HG03175 (cell line): ENCODE measurements around the gene IL36RN.
A peak's percentile ranks its signal among the peaks of the same experiment; 100 is the strongest.
"Not testable (repeated sequence)": the region's sequence is repeated elsewhere in the genome, so short reads cannot be mapped to it uniquely, and the experiment has no call there.

Experiments used
- ATAC-seq: cut with Tn5 transposase; IDR thresholded peaks from one replicate; pipeline ENCODE4 v1.9.1; 2021; ENCODE audit warnings: mild to moderate bottlenecking, moderate library complexity; ENCODE audit not compliant: unreplicated experiment

The IL36RN gene

DNA sequence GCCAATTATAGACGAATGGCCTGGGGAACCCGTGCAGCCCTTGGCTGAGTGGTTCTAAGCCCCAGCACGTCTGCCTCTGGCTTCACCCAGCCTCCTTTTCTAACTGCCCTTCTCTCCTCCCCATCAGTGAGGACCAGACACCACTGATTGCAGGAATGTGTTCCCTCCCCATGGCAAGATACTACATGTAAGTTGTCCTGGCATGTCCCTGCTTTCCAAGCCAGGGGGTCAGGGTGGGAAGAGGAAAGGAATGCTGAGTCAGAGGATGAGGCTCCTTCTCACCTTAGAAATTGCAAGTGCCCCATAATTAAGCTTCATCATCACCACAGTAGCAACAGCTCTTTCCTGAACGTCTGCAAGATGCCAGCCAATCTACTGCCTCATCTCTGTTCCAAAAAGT, 13.6 kb downstream of the IL36RN start:
- ATAC-seq = no peak

DNA sequence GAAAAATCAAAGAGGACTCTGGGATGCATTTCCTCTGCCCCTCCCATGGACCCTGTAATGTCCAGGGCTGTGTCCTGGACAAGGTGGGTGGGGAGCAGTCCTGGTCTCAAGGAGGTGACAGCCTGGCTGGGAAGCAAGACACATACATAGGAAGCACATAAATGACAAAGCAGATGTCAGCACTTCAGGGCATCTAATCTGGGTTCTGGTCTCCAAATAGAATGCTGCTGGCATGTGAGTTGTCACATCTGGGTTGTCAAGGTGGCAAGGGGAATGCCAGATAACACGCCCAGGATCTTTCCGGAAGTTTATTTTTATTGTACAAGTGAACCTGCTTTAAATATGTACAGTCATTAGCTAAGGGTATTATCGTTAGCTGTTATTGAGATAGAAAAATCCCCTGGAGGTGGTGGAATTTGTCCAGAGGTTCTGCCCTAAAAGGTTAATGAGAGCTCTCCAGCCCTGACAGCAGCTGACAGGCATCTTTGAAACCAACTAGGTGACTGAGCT, 14.4 kb downstream of the IL36RN start:
- no peak for ATAC-seq

DNA sequence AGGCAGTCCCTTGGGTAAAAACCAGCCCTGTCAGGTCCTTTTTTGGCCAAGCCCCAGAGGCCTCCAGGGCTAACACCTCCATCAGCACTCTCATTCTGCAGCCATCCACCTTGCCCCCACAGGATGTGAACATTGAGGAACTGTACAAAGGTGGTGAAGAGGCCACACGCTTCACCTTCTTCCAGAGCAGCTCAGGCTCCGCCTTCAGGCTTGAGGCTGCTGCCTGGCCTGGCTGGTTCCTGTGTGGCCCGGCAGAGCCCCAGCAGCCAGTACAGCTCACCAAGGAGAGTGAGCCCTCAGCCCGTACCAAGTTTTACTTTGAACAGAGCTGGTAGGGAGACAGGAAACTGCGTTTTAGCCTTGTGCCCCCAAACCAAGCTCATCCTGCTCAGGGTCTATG, 16.0 kb downstream of the IL36RN start:
- no peak for ATAC-seq

DNA sequence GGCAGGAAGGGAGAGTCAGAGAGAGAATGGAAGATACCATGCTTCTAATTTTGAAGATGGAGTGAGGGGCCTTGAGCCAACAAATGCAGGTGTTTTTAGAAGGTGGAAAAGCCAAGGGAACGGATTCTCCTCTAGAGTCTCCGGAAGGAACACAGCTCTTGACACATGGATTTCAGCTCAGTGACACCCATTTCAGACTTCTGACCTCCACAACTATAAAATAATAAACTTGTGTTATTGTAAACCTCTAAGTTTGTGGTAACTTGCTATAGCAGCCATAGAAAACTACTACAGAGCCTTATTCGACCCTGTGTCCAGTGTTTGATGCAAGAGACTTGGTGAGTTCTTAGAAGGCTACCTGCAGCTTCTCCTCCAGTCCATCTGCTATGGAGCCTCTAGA, 16.6 kb downstream of the IL36RN start:
- ATAC-seq = no peak

DNA sequence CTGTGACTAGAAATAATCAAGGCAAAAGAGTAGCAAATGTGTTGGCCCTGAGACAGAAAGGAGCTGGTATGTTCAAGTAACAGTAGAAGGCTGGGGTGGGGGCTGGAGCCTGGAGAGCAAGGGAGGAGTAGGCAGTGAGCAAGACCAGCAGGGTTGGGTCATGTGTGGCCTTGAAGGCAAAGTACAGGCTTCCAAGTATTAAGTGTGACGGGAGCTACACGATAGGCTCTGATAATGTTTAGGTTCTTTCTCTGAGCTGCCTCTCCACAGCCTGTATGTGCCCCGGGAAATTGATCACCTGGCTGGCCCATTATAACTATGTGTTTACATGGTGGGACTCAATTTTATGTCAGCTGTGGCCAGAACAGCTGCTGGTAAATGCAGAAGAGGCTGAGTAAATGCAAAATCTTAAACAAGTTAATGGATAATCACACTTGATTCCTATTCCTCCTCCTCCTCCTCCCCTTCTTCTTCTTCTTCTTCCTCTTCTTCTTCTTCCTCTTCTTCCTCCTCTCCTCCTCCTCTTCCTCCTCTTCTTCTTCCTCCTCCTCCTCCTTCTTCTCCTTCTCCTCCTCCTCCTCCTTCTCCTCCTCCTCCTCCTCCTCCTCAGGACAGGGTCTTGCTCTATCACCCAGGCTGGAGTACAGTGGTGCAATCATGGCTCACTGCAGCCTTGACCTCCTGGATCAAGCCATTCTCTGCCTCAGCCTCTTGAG, 18.1 kb downstream of the IL36RN start:
- ATAC-seq = no peak

DNA sequence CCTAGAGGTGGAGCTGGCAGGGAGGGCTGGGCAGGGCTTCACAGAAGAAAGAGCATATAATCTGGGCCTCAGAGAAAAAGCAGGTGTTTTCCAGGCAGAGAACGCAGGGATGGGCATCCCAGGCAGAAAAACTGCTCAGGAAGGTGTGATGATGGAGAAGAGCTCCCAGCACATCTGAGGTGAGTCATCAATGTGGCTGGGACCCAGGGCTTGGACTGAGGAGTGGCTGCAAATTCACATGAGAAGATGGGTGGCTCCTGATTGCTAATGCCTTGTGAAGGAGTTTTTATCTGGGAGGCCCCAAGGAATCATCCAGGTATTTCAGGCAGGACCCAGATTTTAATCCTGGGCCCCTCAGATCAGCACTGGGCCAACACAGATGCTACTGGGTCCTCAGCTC, 18.9 kb downstream of the IL36RN start:
- ATAC-seq = no peak

DNA sequence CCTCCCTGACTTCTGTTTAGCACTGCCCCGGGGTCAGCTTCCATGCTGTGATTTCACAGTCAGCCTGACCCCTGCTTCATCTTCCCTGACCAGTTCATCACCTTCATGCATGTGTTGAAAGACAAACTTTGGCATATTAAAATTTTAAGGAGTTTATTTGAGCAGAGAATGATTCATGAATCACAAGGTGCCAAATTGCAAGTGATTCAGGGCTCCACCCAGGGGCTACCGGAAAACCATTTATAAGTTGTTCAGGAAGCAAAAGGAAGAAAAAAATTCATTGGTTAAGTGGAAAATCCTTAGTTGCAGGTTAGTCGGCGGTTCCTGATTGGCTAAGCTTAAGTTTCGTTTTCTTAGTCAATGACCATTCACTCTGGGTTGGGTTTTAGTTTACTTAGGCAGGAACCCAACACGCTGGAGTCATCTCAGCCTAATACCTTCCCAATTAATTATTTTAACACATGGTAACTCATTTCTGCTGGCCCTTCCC, 19.4 kb downstream of the IL36RN start:
- ATAC-seq = no peak

DNA sequence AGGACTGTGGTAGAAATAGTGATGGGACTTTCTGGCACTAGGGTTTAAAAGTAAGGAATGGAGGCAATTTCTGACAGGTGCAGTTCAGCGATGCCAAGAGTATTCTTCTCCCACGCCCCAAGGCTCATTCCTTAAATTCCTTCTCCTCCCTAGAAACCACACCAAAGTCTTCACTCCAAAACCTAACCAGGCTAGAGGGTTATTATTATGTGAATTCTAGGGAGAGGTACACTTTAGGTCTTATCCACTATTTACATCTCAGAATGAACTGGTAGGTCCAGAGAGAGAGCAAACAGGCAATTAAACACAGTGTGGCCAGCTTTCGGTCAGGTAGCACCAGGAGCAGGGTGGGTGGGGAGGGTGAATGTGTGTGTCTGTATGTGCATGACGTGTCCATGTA, 20.1 kb downstream of the IL36RN start:
- ATAC-seq = no peak

DNA sequence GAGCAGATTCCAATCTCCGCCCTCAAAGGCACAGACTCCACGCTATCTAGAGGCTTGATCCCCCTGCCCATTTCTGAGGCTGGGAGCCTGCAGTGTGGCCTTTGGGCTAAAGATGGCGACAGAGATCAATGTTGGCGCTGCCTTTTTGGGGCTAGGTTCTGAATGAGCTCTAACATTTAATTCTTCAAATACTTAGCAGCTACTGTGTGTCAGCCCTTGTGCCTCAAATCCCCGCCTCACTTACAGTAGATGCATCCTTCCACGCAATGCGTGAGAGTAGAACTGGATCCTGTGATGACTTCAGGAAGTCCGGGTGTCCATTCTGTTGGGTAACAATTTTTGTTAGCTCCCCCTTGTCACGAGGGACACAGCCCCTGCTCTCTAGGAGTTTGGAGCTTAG, 21.1 kb downstream of the IL36RN start:
- ATAC-seq = peak; percentile 47

DNA sequence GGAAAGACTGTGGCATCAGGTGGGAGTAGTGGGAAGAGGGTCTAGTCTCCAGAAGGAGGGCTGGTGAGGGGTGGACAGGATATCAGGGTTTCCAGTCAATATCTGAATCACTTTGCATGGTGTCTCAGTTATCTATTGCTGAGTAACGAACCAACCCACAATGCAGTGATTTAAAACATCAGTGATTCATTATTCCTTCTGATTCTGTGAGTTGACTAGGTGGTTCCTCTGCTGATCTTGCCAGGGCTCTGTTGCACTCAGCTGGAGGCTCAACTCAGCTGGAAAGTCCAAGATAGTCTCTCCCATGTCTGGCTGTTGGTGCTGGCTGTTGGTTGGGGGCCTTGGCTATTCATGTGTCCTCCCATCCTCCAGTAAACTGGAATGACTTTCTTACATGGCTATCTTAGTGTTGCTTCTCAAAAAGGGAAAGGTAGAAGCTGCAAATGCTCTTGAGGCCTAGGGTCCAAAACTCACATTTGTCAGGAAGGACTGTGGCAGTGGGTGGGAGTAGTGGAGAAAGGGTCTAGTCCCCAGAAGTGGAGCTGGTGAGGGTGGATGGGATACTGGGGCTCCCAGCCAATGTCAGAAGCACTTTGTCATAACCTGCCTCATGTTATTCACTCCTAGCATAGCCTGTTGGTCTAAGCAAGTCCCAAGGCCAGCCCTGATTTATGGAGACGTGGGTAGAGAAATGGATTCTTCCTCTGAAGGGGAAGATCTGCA, 22.7 kb downstream of the IL36RN start:
- ATAC-seq = no peak

DNA sequence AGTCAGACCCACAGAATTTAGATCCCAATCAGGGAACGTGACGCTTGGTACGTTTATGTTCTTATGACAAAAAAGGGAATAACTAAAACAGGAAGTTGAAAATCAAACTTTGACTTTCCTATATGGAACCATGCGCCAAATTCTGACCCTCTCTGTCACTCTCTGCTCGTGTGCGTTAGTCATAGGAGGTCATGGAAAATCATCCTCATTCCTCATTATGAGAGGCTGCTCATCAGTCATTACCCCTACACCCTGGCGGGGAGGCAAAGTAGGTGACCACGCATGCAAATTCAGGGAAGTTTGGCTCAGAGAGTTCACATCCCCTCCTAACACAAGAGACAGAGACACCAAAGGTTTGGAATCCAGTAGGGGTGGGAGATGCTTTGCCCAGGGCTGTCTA, 24.3 kb downstream of the IL36RN start:
- ATAC-seq = no peak

DNA sequence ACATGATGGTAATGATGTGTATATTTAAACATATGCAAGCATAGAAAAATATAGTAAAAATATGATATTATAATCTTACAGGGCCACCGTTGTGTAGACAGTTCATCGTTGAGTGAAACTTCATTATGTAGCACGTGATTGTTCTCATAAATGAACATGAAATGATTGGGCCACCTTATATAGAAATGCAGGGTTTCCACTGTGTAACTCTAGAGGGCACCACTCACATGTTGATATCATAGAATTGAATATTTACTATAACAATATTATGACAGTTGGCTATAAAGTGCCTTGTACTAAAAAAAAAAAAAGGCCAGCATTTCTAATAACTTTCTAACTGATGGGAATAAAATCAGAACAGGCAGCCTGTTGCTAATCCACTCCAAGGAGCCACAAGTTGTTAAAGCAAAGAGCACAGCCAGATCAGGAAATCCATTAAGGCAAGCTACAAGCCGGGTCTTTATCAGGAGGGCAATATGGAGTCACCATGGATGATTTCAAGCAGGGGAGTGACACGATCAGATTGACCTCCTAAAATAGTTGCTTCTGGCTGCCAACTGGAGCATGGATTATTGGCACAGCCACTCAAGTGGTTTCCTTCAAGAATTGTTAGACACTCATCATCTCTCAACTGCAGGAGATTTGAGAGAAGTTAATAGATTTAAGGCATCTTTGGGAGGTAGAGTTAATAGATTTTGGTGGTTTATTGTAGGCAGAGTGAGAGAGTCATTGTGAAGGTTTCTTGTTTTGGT, 25.4 kb downstream of the IL36RN start:
- no peak for ATAC-seq

DNA sequence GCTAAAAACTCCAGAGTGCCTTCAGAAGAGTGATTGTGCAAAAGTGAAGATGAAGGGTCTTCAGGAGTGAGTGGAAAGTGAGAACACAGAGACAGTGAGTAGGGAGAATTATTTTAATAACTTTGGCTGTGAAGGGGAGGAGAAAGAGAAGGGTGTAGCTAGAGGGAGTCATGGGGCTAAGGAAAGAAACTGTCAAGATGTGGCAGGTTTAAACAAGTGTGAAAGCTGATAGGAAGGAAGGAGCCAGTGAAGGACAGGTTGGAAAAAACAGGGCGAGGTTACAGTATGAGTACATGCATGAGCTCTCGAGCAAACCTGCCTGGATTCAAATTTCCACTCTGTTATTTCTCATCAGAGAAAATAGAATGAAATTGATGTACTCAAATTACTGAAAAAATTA, 26.5 kb downstream of the IL36RN start:
- no peak for ATAC-seq

DNA sequence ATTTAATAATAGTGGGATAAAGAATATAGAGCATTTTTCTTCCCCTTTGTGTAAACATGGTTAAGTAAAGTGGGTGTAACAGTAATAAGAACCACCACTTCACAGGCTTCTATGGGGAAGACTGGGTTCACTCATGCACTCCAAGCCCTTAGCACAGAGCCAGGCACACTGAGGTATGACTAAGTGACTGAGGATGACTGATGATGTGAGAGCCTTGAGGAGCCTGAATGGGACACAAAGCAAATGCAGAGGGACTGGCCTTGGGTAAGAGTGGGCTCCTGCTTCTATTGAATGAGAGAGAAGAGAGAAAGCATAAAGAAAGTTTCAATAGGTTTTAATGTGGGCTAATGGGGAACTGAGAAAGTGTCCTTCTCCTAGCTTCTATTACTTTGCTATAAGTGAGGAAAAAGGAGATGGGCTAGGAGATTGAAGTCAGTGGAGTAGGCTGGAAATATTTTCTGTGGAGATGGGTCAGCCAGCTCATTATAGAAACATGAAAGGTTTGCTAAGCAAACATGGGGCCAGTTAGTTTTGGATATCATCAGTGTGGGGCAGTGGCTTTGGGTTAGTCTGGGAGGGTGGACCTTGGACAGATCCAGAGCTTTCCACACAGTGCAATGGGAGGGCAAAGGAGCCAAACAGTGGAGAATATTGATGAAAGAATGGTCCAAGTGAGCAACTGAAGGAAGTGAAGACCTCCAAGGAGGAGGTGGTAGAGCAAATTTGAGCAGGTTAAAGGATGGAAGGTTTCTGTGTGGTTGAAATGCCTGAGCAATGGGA, 29.4 kb downstream of the IL36RN start:
- no peak for ATAC-seq

DNA sequence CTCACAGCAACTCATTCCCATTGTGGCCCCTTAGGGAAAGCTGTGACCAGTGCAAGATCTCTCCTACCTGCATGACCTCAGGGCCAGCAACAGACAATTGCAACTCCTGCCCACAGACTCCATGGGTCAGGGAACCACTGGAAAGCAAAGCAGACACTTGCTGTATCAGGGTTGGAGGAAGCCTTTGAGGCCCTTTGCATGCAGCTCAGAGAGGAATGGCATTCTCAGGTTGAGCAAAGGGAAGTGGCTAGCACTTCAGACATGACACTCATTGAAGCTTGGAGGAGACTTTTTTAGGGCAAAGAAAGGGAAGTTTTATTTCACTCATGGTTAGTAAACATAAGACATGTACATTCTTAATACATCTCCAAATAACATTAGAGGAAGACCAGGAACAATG, 30.9 kb downstream of the IL36RN start:
- no peak for ATAC-seq

DNA sequence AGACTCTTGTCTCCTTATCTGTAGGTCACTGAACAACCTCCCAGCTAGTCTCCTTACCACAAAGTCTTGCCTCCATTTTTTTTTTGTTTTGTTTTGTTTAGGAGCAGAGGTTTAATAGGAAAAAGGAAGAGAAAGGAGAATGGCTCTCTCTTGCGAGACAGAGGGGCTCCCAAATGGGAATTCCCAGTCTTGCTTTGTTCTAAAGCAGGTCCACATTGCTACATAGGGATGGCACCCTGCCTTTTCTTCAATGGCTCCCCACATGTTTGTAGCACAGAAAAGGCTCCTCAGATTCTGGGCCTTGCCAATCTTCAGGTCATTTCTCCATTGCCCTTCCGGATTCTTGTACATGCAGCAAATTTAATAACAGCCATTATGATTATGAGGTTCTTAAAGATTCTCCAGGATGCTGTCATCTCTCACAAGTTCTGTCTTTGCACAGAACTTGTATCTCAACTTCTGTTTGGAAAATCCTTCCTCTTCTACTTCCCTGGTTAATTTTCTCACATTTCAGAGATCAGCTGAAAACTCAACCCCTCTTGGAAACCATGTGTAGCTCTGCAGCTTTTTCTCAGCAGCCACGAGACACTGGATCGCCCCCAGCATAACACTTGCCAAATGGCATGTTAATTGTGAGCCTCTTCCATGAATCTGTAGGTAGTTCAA, 32.4 kb downstream of the IL36RN start:
- ATAC-seq = no peak

DNA sequence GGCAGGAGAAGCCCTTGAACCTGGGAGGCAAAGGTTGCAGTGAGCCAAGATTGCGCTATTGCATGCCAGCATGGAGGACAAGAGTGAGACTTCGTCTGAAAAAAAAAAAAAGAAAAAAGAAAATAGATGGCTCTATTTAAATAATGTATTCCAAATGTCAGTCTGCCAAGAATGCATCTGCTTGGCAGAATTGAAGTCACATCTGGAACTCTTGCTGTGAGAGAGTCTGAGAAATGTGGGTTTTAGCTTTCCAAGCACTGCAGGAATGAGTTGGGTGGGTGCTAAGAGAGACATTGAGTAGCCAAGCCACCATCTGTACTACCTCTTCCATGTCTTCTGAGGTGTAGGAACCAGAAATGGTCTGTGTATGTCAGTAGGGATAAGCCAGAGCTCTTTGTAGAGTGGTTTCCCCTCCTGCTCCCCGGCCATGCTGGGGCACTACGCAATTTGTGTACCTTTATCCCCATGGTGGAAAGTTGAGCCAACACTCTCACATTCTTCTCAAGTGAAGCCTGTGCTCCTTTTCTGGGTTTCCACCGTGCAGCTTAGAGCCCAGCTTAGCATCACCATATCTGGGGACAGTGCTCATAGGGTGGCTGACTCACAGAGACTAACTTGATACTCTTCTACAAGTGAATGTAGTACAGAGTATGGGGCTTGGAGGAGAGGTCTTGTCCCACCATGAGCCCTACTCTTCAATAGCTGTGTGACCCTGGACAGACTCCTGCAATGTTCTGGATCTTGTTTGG, 34.0 kb downstream of the IL36RN start:
- no peak for ATAC-seq

DNA sequence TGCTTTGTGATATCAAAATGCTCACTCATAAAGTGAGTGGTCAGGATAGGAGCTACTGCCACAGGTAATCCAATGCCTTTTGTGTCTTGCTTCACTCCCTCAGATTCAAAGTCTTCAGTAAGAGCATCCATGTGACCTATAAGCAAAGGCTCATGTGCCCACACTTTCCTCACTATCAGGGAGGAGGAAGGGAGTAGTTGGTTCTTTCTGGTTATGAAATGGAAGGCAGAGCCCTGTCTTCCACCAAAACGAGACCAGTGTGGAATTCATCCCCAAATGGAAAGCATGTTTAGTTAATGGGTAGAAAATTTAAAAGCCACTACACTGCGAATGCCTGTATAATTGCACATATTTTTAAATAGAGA, 34.6 kb downstream of the IL36RN start:
- ATAC-seq = no peak

DNA sequence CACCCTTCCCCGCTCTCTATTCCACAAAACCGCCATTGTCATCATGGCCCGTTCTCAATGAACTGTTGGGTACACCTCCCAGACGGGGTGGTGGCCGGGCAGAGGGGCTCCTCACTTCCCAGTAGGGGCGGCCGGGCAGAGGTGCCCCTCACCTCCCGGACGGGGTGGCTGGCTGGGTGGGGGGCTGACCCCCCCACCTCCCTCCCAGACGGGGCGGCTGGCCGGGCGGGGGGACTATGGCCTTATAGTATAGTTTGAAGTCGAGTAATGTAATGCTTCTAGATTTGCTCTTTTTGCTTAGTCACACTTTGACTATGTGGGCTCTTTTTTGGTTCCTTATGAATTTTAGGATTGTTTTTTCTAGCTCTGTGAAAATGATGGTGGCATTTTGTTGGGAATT, 37.3 kb downstream of the IL36RN start:
- ATAC-seq = not testable (repeated sequence)
